ENCODE data around the gene ZNF3.

ZNF3 gene

DNA sequence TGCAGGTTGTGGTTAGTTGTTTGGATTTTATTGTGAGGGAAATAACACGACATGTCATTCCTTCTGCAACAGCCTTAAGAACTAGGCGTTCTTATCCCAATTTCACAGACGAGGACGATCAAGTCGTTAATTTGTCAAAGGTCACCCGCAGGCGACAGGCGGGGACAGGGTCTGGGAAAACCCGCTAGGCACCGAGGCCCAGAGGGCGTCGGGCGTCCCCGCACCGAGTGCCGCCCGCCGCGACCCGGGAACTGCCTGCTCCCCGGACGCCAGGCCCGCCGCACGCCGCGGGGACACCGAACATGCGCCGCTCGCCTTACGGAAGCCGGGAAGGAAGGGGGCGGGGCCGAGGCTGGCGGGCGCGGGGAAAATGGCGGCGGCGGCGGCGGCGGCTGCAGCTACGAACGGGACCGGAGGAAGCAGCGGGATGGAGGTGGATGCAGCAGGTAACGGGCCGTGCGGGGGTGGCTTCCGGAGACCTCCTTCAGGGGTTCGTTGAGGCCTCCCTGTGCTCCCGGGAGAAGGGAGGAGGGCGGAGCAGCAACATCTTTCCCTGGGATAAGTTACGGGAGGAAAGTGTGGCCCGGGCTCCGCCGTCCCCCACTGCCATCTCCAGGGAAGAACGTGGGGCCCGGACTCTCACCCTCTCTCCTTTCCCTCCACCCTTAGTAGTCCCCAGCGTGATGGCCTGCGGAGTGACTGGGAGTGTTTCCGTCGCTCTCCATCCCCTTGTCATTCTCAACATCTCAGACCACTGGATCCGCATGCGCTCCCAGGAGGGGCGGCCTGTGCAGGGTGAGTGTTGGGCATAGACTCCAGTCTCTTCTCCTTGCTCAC lies 7.3 kb upstream of the ZNF3 start, which contains the start of gene COPS6:
Gene COPS6 (plus strand): TSS at position 349 of the 837 bp plus-strand sequence. CDS start 22 bp downstream, at position 371.
- DNase-seq (ENCODE audit: low read depth): peak; percentile 73

DNA sequence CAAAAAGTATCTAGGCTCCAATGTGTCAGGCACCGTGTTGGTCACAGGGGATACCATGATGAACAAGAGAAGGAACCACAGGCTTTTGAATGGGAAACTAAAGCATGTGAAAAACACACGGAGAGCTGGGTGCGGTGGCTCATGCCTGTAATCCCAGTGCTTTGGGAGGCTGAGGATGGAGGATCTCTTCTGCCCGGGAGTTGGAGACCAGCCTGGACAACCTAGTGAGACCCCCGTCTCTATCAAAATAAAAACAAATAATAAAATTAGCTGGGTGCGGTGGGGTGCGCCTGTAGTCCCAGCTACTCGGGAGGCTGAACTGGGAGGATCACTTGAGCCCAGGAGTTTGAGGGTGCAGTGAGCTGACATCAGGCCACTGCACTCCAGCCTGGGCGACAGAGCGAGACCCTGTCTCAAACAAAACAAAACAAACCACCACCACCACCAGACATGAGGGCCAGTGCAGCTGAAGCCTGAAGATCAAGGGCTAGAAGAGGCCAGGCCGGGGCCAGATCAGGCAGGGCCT lies 6.6 kb upstream of the ZNF3 start:
- DNase-seq (ENCODE audit: low read depth): no peak

DNA sequence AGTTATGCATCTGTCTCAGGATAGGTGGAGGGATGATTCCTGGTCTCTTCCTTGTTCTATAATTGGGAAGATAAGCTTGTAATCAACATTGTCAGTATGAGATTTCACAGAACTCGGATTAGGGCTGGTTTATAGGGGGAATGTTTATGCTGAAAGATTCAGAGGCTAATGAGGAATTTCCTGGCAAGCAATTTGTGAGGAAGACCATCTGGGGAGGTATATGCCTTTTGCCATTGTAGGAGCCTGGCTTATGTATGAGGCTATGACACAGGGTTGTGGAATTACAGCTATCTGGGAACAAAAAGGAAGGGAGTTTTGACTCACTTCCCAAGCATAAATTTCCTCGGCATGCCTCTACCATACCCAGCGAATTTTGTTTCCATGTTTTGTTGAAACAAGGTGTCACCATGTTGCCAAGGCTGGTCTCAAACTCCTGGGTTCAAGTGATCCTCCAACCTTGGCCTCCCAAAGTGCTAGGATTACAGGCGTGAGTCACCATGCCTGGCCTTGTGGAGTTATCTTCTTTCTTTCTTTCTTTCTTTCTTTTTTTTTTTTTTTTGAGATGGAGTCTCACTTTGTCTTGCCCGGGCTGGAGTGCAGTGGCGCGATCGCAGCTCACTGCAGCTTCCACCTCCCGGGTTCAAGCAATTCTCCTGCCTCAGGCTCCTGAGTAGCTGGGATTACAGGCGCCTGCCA lies 5.7 kb upstream of the ZNF3 start:
- DNase-seq (ENCODE audit: low read depth): no peak

DNA sequence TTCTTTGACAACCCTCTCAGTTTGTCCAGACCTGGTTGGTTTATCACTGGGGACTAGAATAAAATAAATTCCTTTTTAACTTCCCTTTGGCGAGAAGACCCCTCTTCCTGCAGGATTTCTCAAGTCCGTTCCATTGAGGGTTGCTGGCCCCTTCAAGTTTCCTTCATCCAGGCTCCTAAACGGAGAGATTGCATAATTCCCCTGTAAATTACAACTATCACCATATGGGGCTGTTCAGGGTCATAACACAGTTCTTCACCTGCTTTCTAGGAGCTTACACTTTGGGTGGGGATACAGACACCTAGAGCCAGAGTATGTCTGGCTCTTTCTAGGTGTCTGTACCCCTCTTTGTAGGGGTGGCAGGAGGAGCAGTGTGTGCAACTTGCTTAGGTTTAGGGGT lies 4.0 kb upstream of the ZNF3 start:
- DNase-seq (ENCODE audit: low read depth): no peak

DNA sequence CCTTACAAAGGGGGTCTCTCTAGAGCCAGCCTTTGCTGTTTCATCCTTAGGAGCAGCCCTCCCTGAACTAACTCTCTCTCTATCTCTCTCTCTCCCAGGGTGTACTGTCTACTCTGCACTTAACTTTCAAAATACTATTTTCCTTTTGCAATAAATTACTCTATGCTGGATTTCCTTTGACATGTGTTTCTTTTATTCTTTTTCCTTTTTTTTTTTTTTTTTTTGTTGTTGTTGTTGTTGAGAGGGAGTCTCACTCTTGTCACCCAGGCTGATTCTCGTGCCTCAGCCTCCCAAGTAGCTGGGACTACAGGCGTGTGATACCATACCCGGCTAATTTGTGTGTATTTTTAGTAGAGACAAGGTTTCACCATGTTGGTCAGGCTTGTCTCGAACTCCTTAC lies 1.5 kb upstream of the ZNF3 start:
- DNase-seq (ENCODE audit: low read depth): no peak

DNA sequence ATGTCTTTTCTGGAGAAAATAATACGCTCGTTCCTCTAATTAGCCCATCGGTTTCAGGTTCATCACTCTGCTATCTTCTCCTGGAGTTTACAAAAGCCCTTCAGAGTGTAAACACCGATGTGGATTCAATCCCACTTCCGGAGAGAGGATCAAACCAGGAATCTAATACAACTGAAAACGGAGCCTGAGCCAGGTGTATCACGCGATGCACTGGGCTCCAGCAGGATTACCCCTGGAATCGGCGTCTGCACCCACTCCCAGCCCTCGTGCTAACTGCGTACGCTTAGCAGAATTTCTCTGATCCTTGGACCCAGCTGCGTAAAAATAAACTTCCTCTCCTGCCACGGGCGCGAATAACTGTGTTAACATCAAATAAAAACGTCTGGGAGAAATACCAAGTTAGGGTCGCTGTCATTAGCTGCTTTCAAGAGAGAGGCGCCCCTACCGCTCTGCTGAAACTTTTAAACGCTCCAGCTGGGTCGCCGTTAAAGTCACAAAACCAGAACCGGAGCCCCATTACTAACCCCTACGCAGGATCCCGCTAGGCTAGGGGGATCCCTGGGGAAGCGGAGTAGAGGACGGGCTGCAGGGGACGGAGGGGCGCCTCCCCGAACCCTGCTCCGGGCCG lies 502 bp downstream of the ZNF3 start:
- DNase-seq (ENCODE audit: low read depth): no peak

DNA sequence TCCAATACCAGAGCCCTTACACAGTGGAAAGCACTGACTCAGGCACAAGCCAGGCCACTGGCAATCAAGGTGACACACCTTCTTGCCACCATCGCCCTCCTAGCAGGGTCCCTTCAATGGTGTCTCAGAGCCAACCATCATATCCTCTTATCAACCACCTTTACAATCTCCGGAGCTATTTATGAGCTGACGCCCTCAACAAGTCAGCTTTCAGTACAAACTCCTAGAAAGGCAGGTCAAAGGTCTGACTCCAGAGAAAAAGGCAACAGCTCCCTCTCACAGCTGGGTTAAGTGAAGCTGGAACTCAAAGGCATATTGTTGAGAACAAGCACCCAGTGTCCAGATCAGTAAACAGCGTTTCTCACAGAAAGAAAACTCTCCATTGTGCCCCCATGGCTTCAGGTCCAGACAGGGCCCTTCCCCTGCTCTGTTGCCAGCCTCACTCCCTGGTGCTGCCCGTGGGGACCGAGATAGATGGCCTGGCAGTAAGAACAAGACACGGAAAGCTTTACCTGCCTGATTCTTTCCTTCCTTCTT lies 2.4 kb downstream of the ZNF3 start:
- DNase-seq (ENCODE audit: low read depth): no peak

DNA sequence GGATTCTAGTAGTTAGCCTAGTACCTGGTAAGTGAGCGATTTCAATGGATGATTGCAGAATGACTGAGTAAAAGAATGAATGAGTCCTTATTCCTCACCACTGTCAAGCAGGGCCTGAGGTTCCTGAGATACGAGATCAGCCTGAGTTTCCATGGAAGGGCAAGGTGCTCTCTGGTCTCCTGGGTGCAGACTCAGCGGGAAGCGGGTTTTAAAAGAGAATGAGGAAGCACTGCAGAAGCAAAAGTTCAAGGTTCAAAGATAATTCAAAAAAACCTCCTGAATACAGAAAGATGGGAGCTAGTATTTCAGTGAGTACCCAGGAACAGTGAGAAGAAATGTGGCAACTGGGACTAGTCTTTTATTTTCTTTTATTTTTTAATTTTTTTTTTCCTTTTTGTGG lies 4.3 kb downstream of the ZNF3 start:
- no peak for DNase-seq (ENCODE audit: low read depth)

DNA sequence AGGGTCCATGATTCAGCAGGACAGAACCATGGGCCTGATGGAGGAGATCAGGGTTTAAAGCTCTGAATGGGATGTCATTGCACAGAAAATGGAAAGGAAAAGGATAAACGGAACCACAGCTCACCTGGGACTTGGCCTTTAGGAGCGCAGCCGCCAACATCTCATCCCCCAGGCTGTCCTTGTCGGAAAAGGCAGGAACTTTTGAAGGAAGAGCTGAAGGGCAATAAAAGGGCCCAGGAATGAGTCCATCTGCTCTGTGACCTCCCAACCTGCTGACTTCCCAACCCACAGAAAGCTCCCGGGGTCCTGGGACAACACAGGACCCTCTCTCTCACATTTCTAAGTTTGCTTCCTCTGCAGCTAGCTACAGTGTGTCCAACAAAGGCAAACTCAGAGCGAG lies 6.1 kb downstream of the ZNF3 start:
- DNase-seq (ENCODE audit: low read depth): no peak

DNA sequence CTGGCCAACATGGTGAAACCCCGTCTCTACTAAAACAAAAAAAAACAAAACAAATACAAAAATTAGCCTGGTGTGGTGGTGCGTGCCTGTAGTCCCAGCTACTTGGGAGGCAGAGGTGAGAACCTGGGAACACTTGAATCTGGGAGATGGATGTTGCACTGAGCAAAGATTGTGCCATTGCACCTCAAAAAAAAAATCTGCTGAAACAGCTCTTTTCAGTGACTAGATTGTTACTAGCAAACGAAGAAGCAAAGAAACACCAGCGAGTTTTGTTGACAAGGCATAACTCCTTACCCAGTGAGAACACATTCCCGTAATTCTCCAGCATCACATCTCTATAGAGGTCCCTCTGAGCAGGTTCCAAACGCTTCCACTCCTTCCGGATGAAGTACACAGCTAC lies 6.7 kb downstream of the ZNF3 start:
- DNase-seq (ENCODE audit: low read depth): no peak

DNA sequence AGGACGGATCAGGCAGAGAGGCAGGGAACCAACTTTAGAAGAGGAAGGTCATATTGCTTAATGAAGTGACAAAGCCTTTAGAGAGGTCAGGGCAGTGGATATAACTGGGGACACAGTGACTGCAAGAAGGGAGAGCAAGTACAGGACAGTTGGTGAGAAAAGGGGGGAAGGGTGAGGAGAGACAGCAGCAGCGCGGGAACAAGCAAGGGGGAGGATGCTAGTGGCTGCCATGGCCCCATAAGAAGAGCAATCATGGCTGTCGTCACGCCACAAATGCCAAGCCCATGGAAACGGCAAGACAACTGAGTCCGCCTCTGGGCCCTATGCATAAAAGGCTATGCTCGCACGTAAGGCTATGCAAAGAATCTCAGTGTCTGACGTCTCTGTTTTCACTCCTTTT lies 9.1 kb downstream of the ZNF3 start:
- DNase-seq (ENCODE audit: low read depth): no peak

DNA sequence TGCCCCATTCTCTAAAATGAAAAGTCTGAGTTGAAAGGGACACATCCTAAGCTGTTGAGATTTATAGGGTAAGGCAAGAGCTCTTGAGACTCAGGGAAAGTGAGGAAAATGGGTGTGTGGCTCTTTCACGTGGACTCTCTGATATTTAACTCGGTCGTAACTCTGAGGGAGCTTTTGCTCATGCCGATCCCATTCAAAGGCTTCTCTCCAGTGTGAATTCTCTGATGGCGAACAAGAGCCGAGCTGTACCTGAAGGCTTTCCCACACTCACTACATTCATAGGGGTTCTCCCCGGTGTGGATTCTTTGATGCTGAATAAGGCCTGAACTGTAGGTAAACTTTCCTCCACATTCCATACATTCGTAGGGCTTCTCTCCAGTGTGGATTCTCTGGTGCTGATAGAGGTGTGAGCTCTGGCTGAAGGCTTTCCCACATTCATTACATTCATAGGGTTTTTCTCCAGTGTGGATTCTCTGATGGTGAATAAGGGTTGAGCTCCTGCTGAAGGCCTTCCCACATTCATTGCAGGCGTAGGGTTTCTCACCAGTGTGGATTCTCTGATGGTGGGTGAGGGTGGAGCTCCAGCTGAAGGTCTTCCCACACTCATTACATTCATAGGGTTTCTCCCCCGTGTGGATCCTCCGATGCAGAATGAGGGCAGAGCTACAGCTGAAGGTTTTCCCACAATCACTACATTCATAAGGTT lies 10.4 kb downstream of the ZNF3 start:
- no peak for DNase-seq (ENCODE audit: low read depth)

DNA sequence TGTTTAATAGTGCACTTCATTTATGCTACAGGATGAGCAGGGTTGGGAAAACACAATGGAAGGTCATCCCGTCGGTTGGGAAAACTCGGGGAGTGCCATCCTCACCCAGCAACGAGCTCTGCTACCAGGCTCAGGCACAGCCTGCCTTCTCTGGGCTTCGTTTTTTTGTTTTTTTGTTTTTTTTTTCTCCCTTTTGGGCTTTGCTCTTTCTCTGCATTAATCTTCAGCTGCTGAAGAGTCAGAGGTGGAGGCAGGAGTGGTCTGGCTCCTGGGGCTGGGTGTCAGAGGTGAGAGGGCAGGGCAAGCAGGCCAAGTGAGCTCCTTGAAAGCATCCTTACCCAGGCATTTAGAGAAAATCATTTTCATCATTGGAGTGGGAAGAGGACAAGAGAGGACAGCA lies 11.5 kb downstream of the ZNF3 start:
- no peak for DNase-seq (ENCODE audit: low read depth)

DNA sequence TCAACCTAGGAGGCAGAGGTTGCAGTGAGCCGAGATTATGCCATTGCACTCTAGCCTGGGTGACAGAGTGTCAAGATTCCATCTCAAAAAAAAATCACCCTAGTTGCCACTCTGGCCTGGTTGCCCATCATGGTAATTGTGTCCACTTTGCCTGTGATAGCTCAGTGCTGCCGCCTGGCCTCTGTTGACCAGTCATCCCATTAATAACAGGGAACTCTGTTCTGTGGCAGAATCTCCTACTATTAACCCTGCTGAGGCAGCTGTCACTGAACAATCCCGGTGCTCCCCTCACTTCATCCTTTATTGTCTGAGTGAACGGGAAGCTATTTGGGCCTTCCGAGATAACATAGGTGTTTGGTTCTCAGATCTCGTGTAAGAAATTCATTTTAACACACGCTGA lies 14.6 kb downstream of the ZNF3 start:
- no peak for DNase-seq (ENCODE audit: low read depth)

DNA sequence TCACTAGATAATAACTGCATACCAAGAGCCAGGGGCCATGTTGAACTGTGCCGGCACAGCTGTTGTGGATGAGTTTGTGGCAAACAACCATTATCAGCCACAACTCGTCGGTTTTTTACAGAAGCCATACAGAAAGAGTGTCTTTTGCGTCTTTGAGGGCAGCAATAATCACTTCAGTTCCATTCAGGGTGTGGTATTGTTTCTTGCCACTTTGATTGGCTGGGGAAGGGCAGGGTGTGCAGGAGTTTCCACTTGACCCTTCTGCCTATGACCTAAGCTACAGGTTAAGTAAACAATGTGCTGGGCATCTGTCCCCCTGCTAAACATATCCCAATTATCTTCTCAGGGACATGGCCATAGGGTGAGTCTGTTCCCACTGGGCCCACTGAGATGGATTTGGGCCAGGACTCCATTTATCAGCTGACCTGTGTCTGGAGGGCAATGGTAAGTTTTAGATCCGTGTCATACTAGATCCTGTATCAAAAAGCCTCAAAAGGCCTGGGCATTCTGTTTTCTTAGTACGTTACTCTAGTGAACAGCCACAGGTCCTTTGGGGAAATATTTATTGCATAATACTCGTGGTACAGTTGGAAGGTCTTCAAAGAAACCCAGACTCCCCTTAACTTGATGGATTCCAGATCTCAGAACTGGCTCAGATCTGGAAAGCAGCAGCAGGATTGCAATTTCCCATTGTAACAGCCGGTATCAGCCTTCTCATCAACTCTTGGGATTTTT lies 15.9 kb downstream of the ZNF3 start:
- DNase-seq (ENCODE audit: low read depth): no peak

DNA sequence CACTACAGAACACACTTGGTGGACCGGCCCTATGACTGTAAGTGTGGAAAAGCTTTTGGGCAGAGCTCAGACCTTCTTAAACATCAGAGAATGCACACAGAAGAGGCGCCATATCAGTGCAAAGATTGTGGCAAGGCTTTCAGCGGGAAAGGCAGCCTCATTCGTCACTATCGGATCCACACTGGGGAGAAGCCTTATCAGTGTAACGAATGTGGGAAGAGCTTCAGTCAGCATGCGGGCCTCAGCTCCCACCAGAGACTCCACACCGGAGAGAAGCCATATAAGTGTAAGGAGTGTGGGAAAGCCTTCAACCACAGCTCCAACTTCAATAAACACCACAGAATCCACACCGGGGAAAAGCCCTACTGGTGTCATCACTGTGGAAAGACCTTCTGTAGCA lies 17.4 kb downstream of the ZNF3 start:
- no peak for DNase-seq (ENCODE audit: low read depth)

DNA sequence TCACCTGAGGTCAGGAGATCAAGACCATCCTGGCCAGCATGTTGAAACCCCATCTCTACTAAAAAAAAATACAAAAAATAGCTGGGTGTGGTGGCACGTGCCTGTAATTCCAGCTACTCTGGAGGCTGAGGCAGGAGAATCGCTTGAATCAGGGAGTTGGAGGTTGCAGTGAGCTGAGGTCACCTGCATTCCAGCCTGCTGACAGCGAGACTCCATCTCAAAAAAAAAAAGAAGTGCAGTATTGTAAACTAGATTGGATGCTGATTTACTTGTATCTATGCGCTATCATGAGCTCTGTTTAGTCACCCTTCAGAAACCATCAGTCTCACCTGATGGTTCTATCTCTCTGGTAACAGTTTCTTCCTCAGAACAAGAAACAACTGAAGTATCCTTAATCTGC lies 18.1 kb downstream of the ZNF3 start:
- no peak for DNase-seq (ENCODE audit: low read depth)

DNA sequence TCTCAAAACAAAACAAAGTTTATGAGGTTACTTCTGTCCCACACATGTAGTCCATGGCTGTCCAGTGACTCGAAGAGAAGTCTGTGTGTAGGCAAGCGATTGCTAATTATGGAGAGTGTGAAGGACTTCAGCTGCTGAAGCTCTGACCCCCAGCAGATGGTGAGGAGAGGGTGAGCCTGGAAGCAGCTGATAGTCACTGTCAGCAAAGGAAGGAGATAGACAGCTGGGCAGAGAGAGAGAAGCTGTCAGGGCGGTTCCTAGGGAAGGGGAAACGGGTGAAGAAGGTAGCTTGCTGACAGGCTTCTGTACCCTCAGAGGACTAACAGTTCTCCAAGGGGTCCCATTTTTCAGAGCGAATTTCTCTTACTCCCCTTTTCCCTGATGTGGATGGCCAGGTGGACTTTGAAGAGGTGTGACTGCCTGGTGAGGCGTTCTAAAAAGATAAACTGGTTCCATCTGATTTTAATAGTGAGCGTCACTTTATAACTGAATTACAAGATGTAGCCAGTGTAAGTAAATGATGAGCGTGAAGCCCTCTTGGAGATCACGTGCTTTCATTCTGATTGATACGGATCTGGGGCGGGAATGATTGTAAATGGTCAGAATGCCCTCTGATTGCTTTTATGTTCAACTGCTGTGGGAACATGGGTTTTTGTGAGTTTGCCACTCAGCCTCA lies 19.9 kb downstream of the ZNF3 start:
- no peak for DNase-seq (ENCODE audit: low read depth)

DNA sequence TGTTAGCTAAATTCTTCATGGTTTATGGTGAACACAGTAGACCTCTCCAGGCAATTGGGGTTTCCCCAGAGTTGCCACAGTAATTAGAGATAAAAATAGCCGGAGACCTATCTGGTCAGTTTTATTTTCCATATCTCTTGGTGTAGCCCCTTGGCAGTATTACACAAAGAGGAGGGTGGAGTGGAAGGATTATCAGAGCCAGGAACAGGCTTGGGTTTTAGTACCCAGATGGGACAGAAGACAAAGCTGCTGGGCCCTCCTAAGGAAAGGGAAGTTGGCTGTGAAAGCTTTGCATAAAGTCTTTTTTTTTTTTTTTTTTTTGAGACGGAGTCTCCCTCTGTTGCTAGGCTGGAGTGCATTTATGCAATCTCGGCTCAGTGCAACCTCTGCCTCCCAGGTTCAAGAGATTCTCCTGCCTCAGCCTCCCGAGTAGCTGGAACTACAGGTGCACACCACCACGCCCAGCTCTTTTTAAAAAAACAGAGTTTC lies 22.2 kb downstream of the ZNF3 start:
- DNase-seq (ENCODE audit: low read depth): no peak

DNA sequence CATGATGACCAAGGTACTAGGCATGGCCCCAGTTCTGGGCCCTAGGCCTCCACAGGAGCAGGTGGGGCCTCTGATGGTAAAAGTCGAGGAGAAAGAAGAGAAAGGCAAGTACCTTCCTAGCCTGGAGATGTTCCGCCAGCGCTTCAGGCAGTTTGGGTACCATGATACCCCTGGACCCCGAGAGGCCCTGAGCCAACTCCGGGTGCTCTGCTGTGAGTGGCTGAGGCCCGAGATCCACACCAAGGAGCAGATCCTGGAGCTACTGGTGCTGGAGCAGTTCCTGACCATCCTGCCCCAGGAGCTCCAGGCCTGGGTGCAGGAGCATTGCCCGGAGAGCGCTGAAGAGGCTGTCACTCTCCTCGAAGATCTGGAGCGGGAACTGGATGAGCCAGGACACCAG lies 24.5 kb downstream of the ZNF3 start:
- DNase-seq (ENCODE audit: low read depth): no peak

DNA sequence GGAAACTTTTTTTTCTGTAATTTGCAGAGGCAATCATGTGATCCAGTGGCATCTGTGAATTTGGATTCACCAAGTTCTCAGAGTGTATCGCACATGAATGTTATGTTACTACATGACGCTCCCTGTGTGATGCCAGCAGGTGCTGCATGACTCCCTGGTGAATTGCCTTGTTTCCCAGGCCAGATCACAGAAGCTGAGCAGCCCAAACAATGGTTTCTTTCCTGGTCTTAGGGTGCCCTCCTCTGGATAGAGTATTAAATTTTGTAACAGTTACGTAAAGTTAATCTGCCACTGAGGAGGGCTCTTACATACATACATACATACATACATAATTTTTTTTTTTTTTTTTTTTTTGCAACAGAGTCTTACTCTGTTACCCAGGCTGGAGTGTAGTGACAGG lies 28.3 kb downstream of the ZNF3 start:
- no peak for DNase-seq (ENCODE audit: low read depth)
